ENCODE results near the gene OR7G1.

The OR7G1 gene, protein sequence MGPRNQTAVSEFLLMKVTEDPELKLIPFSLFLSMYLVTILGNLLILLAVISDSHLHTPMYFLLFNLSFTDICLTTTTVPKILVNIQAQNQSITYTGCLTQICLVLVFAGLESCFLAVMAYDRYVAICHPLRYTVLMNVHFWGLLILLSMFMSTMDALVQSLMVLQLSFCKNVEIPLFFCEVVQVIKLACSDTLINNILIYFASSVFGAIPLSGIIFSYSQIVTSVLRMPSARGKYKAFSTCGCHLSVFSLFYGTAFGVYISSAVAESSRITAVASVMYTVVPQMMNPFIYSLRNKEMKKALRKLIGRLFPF

DNA sequence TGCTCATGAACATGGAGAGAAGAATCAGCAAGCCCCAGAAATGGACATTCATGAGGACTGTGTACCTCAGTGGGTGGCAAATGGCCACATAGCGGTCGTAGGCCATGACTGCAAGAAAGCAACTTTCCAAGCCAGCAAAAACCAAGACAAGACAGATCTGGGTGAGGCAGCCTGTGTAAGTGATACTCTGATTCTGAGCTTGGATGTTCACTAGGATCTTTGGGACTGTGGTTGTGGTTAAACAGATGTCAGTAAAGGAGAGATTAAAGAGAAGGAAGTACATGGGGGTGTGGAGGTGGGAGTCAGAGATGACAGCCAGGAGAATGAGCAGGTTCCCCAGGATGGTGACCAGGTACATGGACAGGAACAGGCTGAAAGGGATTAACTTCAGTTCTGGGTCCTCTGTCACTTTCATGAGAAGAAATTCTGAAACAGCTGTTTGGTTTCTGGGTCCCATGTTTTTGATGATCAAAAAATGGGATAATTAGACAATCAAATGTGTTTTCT lies at the start of gene OR7G1:
TSS of gene OR7G1 (minus strand) at position 457 of the 507 bp plus-strand sequence. CDS start at position 457, 0 bp downstream.
- DNase-seq (ENCODE audit: low read depth in 2 of 2) = no peak

DNA sequence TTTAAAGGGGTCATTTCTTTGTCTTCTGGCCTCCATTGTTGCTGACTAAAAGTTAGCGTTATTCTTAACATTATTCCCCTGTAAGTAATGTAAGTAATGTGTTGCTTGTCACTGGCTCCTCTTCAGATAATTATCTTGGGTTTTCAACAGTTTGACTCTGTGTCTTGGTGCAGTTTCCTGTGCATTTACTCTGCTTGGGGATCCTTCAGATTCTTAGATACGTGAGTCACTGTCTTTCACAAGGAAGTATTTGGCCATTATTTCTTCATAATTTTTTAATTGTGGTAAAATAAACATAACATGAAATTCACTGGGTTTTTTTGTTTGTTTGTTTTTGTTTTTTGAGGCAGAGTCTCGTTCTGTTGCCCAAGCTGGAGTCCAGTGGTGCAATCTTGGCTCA lies 49.7 kb upstream of the OR7G1 start:
- DNase-seq (ENCODE audit: low read depth in 2 of 2) = no peak

DNA sequence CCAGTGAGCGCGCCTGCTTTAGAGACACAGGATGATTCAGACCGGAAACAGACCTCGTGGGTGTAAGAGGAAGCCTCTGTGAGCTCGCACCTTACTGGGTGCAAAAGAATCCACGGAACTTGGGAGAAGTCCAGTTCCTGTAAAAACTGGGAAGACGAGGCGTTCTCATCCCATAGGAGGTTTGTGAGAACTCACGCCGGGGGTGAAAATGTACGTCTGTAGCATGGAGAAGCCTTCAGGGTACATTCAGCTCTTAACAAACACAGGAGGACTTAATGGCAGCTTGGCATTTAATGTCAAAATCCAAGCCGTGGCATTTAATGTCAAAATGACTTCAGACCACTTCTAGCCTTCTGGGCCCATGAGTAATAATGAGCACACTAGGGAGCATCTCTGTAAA lies 45.9 kb upstream of the OR7G1 start:
- no peak for DNase-seq (ENCODE audit: low read depth in 2 of 2)

DNA sequence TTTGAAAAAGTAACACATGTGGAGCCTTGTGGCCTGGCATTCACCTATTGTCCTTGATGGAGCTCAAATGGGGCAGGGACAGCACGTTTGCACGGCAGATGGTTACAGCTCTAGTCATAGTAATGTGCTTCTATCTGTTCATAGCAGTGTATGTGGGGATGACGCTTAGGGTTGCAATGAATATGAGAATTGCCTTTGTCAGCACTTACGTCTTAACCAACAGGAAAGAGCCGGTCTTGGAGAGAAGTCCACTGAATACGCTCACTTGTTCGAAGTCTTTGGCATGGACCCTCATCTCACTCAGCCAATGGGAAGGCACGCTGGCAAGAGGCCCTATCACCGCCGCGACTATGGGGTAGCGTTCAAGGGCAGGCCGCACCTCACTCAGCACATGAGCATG lies 44.3 kb upstream of the OR7G1 start:
- no peak for DNase-seq (ENCODE audit: low read depth in 2 of 2)

DNA sequence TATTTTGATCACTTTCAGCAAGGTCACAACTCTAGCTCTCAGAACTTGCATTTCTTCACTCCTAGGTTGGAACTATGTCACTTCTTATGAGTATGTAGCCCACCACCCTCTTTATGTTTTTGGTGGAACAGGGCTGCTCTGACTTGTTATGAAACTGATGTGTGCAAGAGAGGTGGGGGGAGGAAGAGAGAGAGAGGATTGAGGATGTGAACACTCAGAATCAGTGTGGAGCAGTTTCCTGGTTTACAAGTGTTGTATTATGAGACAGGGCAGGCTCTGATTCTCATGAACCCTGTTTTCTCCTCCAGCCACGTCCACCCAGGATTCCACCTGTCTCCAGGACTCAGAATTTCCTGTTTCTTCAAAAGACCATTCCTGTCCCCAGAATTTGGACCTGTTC lies 40.7 kb upstream of the OR7G1 start:
- no peak for DNase-seq (ENCODE audit: low read depth in 2 of 2)

DNA sequence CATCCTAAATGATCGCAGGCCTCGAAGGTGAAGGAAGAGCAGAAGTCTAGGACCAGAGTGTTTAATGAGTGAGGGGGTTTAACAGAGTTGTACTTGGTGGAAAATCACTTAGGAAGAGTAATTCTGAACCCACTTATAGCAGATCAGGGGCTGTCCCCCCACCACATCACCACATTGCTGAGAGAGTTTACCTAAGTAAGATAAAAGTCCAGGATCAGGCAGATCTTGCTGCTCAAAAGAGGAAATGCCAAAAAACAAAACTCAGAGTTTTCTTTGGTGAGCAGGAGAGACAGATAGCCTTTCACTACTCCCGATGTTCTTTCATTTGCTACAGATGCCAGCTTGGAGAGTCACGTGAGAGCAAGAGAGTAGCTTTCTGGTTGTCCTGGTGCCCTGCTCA lies 40.0 kb upstream of the OR7G1 start:
- DNase-seq (ENCODE audit: low read depth in 2 of 2) = no peak

DNA sequence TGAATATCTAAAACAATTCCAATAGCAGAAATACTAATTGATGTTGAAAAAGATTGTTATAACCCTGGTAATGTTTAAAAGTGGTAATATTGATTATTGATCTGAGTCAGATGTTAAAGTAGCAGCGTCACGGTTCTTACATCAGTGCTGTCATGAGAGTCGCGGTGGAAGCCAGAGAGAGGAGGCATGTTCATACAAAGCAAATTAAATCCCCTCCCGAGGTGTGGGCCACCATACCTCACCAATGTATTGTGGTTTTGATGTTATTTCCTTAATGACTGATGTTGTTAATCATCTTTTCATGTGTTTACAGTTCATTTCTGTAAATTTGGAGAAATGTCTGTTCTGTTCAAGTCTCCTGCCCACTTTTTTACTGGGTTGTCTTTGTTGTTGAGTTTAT lies 35.8 kb upstream of the OR7G1 start:
- DNase-seq (ENCODE audit: low read depth in 2 of 2) = no peak

DNA sequence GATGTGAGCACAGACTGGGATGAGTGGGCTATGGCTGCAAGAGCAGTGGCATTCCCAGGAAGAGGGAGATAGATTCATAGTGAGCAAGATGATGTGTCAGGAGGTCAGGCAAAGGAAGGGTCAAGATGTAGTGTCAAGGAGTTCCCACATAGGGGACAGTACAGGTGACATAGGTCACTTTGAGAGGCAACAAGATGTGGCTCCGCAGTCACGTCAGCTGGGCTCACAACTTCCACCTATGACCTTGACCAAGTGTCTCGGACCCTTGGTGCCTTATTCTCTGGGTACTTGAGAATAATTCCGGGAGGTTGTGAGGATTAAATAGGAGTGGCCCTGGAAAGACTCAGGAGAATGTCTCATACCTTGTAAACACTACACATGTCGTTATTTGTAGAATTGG lies 35.1 kb upstream of the OR7G1 start:
- no peak for DNase-seq (ENCODE audit: low read depth in 2 of 2)

DNA sequence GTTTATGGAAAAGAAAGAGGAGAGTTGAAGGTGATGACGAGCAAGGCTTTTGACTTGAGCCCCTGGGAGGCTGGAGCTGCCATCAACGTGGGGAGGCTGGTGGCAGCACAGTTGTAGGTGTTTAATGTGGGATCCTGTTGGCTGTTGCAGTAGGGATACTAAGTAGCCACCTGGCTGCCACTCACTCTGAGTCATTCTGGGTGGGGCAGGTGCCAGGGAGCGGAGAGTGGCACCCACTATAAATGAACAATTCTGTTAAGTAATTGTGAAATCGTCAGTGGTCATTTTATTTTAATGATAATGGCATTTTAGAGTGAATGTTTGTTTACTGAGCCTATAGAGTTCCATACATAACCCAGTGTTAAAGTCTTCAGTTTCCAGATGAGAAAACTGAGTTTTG lies 34.4 kb upstream of the OR7G1 start:
- DNase-seq (ENCODE audit: low read depth in 2 of 2) = no peak

DNA sequence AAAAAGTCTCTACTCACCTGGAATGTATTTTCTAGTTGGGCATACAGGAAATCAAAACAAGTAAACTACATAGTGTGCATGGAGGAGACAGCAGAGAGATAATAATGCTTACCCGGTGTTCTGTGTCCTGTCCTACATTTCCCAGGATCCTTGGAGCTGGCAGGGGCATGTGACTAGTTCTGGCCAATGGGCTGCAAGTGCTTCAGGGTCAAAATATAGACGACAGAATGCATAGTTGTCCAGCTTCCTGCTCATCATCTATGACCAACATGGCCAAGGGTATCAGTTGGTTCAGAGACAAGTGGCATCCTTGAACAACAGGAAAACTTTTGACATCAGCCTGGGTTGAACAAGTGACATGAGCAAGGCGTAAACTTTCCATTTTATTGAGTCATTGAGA lies 33.1 kb upstream of the OR7G1 start:
- DNase-seq (ENCODE audit: low read depth in 2 of 2) = no peak

DNA sequence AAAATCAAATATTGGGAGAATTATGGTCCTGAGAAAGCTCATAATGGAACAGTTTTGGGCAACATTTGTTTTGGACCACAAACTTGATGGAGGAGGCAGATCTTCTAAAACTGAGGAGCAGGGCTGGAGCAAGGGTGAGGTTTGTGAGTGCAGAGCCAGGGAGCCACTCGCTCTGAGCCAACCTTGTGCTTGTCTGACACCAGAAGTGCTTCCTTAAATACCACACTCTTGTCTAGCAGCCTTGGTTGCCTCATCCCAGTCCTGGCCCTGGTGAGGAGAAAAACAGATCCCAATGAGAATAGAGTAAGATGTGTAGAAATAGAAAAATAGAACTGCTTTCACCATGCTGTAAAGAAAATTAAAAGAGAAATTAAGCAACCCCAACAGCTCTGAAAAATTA lies 31.3 kb upstream of the OR7G1 start:
- DNase-seq (ENCODE audit: low read depth in 2 of 2) = no peak

DNA sequence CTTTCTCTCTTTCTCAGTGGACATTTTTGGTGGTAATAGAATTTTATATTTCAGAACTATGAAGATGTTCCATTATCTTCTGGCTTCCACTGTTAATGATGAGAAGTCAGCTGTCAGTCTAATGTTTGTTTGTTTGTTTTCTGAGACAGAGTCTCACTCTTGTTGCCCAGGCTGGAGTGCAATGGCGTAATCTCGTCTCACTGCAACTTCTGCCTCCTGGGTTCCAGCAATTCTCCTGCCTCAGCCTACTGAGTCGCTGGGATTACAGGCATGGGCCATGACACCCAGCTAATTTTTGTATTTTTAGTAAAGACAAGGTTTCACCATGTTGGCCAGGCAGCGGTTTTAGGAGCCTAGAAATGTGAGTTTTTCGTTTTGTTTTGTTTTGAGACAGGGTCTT lies 29.4 kb upstream of the OR7G1 start:
- no peak for DNase-seq (ENCODE audit: low read depth in 2 of 2)

DNA sequence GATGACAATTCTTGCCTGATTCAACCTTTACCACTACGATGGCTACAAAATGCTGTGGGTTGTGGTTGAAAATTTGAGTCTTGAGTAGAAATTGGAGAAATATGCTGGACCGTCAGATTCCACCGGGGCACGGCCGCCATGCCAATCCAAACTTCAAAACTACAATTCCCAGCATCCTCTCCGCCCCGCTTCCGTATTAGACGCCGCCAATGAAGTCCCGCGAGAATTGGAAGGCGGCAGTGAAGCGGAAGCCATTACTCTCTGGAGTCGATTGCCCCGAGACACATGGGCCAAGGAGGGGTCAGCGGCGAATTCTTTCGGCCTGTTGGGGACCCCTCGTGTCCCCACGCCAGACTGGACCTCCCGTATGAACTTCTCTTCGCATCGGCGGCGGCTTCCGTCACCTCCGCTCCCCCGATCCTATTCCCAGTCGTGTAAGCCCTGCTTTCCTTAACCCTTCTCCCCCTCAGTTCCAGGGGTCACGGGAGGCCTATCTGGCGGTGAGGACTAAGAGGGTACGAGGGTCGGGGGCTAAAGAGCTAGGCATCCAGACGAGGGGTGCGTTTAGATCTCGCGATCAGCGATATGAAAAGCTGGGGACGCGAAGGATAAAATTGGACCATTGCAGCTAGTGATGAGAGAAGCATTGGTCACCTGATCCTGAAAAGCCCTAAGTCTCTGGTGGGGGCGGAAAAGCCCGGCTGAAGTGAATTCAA lies 24.8 kb upstream of the OR7G1 start, which contains the start of gene ZNF317:
TSS of gene ZNF317 (plus strand) at position 239 of the 716 bp plus-strand sequence. CDS start 15,620 bp downstream, outside the sequence.
- peak; percentile 67 to 73 for DNase-seq (ENCODE audit: low read depth in 2 of 2)

DNA sequence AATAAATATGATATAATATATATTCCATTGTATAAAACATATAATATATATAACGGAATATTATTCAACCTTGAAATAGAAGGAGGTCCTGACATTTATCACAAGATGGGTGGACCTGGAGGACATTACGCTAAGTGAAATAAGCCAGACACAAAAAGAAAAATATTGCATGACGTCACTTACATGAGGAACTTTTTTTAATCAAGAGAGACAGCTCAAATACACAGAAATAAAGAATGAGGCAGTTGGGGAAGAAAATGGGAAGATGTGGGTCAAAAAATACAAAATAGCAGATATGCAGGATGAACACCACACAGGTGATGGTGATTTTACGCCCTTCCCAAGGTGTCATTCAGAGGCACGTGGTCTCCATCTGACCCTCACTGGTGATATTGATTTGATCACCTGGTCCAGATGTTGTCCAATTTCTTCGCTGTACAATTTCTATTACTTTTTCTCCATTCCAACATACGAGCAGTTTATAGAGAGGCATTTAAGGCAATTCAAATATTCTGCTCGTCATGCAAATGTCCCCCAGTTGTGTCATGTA lies 24.1 kb upstream of the OR7G1 start:
- DNase-seq (ENCODE audit: low read depth in 2 of 2) = no peak

DNA sequence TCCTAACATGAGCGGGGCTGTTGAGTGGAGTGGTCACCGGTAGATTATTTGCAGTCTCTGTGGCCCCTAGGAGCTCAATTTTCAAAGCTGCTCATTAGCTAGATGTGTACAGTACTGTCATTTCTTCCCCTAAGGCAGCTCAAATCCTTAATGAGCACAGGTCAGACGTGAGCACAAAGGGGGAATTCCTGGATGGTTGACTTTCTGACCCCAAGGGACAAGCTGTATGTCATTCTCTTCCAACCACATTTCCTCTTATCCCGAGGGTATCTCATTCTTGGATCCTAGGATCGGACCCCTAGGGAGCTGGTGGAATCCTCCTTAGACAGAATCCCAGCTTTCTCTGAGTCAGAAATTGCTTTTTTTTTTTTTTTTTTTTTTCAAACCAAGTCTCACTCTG lies 16.9 kb upstream of the OR7G1 start:
- no peak for DNase-seq (ENCODE audit: low read depth in 2 of 2)

DNA sequence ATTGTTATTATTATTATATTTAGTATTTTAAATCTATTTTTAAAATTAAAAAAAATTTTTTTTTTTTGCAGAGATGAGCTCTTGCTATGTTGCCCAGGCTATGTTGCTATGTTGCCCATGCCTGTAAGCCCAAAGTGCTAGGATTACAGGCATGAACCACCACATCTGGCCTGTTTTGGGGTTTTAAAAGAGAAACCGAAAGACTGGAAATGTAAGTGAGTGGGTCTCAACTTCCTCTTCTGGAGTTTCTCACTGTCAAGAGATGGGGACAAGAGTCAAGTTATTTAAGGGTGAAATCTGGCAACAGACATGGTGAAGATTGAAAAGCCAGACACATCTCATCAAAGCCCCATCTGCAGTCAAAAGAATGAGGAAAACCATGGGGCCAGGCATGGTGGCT lies 15.4 kb upstream of the OR7G1 start:
- DNase-seq (ENCODE audit: low read depth in 2 of 2) = no peak

DNA sequence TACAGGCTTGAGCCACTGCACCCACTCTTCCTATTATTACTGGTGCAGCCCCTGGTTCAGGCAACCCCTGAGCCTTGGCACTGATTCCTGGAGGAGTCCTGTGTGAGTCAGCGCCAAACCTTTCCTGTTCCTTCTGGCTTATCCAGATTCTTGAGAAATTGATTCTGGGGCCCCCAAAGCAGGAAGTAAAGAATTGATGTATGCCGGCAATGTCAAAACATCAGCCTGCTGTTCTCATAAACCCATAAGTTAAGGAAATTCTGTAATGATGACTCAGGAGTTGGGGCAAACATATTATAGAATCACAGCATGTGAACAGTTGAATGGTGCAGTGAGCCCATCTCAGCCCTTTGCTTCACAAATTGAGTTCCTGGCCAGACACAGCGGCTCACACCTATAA lies 12.6 kb upstream of the OR7G1 start:
- no peak for DNase-seq (ENCODE audit: low read depth in 2 of 2)

DNA sequence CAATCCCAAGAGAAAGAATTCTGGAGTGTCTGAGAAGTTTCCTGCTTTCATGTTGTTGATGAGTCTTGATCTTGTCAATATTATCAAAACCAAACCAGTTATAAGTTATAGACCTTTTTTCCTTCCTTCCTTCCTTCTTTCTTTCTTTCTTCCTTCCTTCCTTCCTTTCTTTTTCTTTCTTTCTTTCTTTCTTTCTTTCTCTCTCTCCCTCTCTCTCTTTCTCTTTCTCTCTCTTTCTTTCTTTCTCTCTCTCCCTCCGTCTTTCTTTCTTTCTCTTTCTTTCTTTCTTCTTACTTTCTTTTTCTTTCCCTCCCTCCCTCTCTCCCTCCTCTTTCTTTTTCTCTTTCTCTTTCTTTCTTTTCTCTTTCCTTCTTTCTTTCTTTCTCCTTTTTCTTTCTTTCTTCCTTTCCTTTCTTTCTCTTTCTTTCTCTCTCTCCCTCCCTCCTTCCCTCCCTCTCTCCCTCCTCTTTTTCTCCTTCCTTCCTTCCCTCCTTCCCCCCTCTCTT lies 11.4 kb upstream of the OR7G1 start, which contains the start of gene OR7G3:
TSS of gene OR7G3 (minus strand) at position 51 of the 506 bp plus-strand sequence. CDS start at position 51, 0 bp downstream.
- DNase-seq (ENCODE audit: low read depth in 2 of 2) = no peak

DNA sequence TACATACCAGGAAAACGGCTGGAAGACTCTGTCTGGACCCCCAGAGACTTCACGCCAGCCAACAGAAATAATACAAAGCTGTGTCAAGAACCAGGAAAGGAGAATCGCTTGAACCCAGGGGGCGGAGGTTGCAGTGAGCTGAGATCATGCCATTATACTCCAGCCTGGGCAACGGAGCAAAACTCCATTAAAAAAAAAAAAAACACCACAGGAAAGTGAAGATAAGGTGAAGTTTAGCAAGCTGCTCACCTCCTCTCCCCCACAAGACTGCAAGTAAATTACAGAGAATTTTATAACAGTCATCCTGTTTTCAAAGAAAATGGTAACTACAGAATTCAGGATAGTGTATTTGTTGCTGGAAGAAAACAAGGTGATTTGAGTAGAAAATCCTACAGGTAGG lies 984 bp upstream of the OR7G1 start:
- no peak for DNase-seq (ENCODE audit: low read depth in 2 of 2)

DNA sequence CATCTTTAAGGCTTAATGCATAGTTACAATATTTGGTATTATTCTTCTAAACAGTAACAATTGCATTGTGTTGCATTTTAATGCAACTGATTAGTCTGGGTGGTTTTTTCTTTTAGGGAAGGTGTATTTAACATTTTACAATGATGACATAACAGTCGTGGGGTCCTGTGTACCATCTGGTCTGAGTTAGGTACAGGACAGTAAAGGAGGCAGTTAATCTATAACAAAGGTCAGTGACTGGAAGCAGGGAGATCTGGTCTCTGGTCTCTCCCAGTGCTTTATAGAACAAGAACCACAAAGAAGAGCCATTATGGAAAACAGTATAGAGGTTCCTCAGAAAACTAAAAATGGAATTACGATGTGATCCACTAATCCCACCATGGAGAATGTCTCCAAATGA lies 5.6 kb downstream of the OR7G1 start:
- DNase-seq (ENCODE audit: low read depth in 2 of 2) = no peak

DNA sequence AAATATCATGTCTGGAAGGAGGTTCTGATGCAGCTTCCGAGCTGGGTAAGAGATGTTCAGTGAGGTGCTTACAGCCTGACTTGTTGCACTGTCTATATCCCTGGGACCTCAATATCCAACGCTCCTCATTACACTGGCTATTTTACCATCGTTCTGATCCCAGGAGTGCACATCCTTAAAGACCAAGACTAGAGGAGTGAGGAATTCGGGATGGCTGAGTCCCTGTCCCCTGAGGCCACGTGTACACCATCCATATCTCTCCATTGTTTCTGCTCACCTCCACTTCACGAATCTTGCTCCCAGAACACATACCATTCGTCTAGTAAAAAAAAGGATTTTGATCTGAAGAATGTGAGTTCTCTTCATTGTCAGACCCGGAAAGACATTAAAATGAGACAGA lies 8.2 kb downstream of the OR7G1 start, which contains the start of gene OR7G2:
TSS of gene OR7G2 (minus strand) at position 101 of the 400 bp plus-strand sequence. CDS start 4,232 bp downstream, outside the sequence.
- no peak for DNase-seq (ENCODE audit: low read depth in 2 of 2)

DNA sequence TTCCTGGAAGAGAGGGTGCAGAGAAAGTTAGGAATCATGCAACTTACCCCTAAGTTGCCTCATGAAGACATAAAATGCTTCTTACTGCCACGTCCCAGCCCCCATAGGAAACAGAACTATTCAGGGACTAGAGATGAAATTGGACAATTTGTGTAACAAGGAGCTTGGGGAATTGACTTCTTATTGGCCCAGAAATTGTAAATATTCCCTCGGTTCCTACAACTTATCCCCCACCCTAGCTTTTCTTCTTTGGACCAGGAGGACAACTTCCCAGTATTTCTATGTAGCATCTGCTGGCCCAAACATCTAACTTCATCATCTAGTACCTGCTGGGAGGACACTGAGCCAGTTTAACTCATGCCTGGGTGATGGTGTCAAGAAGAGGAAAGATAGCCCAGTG lies 28.8 kb downstream of the OR7G1 start, which contains the start of gene OR1M1:
TSS of gene OR1M1 (plus strand) at position 301 of the 400 bp plus-strand sequence. CDS start 6,184 bp downstream, outside the sequence.
- DNase-seq (ENCODE audit: low read depth in 2 of 2) = no peak

Data from stimulated activated CD4-positive, alpha-beta T cell treated with anti-CD3 and anti-CD28 coated beads, Interleukin-1b, Interleukin-23, amount 100 ng/mL, for 1 hour (primary cell).